CD4-positive, alpha-beta T cell treated with Interleukin-4 for 4 hours (primary cell): Measurements from ENCODE around the gene ITGB4.

ENCODE experiments used
- DNase-seq: peaks from one replicate; pipeline ENCODE4 v3.0.0-alpha.2; 2020

Gene ITGB4

GRCh38 chr17:75733471-75733870 lies 12.2 kb downstream of the ITGB4 start:
- DNase-seq = no peak

DNA sequence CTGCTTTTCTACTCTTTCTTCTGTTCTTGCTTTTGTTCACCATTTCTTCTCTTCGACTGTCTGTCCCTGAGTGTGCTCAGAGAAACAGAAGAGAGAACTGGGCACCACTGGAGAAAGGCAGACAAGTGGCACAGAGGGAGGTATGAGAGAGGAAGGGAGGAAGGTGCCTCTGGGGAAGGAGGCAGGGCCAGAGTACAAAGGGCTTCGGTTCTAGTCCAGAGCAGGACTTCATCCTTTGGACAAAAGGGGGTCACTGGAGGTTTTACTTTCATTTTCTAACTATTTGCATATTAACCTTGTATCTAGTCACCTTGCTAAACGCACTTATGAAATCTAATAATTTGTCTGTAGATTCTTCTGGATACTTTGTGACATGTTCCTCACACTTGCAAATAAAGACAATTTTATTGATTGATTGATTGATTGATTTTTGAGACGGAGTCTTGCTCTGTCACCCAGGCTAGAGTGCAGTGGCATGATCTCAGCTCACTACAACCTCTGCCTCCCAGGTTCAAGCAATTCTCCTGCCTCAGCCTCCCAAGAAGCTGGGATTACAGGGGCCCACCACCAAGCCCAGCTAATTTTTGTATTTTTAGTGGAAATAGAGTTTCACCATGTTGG lies 13.5 kb downstream of the ITGB4 start:
- DNase-seq = no peak

GRCh38 chr17:75736173-75736835 lies 15.0 kb downstream of the ITGB4 start:
- no peak for DNase-seq

GRCh38 chr17:75737133-75737962 lies 16.1 kb downstream of the ITGB4 start:
- no peak for DNase-seq

GRCh38 chr17:75738218-75738802 lies 17.1 kb downstream of the ITGB4 start:
- DNase-seq = no peak

DNA sequence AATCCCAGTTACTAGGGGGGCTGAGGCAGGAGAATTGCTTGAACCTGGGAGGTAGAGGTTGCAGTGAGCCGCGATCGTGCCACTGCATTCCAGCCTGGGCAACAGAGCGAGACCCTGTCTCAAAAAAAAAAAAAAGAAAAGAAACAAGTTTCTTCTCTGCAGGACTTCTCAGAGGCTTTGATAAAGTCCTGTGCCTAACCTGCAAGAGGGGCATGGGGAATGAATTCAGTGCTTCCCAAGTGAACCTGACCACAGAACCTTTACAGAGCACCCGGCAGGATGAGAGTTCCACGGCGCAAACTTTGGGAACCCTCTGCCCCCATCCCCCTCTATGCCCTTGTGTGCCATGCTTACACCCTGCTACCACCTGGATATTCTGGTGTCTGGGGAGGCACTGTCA lies 17.9 kb downstream of the ITGB4 start:
- no peak for DNase-seq

DNA sequence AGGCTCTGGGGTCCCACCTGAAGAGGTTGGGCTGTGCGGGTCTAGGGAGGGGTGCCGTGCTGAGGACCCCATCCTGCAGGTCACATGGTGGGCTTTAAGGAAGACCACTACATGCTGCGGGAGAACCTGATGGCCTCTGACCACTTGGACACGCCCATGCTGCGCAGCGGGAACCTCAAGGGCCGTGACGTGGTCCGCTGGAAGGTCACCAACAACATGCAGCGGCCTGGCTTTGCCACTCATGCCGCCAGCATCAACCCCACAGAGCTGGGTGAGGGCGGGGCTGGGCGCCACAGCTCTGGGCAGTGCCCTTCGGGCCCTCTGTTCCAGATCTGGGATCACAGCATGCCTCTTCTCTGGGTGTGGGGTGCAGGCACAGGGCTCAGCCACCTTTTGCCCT lies 18.5 kb downstream of the ITGB4 start:
- DNase-seq = no peak

GRCh38 chr17:75740215-75740614 lies 19.0 kb downstream of the ITGB4 start:
- DNase-seq = no peak

DNA sequence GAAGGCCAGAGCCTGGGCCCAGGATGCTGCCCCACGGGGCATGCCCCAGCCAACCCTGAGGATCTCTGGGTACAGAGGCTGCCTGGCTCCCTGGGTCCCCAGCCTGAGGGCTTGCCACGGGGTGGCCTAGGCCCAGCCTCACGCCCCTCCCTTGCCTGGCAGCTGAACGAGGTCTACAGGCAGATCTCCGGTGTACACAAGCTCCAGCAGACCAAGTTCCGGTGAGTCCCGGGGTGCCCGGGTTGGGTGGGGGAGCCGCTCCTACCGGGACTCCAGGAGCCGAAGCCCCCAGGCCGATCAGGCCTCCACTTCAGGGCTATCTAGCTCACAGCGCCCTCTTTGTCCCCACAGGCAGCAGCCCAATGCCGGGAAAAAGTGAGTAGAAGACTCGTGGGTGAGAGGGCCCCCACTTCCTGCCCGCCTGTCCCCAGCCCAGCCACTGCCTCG lies 19.4 kb downstream of the ITGB4 start:
- no peak for DNase-seq

- no peak for DNase-seq
Measured at GRCh38 chr17:75742337-75742736, 21.1 kb downstream of the ITGB4 start.

- DNase-seq = no peak
Measured at GRCh38 chr17:75743625-75744206, 22.5 kb downstream of the ITGB4 start.

GRCh38 chr17:75748706-75749105 lies 27.4 kb downstream of the ITGB4 start:
- DNase-seq = no peak

GRCh38 chr17:75749545-75750389 lies 28.5 kb downstream of the ITGB4 start:
- peak; percentile 77 for DNase-seq

- no peak for DNase-seq
Measured at GRCh38 chr17:75750661-75751423, 29.6 kb downstream of the ITGB4 start.

- no peak for DNase-seq
Measured at GRCh38 chr17:75751676-75752404, 30.6 kb downstream of the ITGB4 start.

- no peak for DNase-seq
Measured at GRCh38 chr17:75752405-75752709, 31.1 kb downstream of the ITGB4 start.

DNA sequence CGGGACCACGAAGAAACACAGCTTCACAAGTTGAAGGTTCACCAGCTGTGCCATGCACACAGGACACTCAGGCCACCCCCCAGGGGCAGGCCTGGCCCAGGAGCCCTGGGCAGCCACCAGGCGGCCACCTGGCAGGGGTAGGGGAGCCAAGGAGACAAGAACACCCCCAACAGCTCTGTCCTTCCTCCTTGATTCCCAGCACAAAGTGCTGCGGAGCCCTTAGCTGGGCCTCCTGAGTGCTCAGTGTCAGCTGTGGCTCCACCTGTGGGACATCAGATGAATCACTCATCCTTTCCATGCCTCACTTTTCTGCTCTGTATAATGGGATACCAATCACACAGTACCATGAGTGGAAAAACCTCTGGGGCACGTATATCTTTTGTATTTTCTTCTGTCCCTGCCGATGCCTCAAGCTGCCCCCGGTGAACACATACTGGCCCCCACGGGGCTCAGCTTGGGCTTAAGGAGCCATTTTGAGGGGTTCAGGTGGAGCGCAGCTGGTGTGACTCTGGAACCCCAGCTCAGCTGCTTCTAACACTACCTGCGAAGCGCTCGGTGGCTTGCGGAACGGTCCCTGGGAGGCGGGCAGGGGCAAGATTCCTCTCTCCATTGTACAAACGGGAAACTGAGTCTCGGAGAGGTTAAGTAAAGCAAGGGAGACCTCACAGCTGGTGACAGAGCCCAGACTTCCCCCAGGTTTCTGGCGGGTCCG lies 31.7 kb downstream of the ITGB4 start:
- peak; percentile 23 for DNase-seq

- peak; percentile 66 for DNase-seq
Measured at GRCh38 chr17:75753514-75754377, 32.5 kb downstream of the ITGB4 start.
